Dedifferentiated amniotic fluid mesenchymal stem cell (primary cell): ENCODE data around the gene MAPK8.
"Not testable (repeated sequence)": the region's sequence is repeated elsewhere in the genome, so short reads cannot be mapped to it uniquely, and the experiment has no call there.

Experiments
- DNase-seq: peaks from one replicate; pipeline ENCODE4 v3.0.0-alpha.2; 2016; ENCODE audit errors: extremely low spot score

MAPK8 gene

DNA sequence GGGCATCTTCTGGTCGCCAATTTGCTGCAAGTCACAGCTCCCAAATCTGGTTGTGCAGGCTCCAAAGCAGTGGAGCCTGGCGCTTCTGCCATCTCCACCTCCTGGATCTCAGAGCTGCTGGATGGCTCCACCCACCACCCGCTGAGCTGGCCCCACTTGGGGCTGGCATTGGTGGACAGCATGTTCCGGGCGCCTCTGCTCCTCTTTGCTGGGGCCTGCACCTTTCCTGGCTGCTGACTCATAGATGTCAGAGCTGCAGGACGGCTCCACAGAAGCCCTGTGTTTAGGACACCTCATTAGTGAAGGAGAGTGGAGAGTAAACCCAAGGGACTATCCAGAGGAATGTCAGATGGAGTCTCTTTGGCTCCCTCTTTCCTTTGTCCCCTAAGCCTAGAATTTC is 27.4 kb downstream of the MAPK8 start:
- no peak for DNase-seq

DNA sequence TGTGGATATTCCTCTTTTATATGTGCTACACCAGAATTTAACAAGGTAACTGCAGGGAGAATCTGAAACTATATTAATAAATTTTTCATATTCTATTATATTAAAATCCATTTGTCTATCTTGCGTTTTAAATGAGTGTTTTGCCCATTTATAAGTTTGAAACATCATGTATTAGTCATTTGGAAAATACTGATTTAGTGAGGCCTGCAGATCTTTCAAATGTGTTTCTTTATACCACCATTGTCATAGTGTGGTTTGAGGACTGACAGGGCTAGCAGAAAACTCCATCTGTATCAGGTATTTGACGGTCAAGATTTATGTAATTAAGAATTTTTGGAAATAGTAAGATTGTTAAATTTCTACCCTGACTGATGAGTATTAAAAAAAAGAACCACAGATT is 29.3 kb downstream of the MAPK8 start:
- no peak for DNase-seq

DNA sequence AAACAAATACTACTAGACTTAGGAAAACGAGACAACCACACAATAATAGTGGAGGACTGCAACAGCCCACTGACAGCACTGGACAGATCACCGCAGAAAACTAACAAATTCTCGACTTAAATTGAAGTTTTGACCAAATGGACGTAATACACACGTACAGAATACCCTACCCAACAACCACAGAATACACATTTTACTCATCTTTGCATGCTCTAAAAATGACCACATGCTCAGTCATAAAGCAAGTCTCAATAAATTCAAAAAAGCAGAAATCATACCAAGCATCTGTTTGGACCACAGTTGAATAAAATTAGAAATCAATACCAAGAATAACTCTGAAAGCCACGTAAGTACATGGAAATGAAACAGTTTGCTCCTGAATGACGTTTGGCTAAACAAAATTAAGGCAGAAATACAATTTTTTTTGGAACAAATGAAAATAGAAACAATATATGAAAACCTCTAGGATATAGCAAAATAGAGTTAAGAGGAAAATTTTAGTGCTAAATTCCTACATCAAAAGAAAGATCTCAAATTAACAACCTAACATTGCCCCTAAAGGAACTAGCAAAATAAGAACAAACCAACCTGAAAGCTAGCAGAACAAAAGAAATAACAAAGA is 30.6 kb downstream of the MAPK8 start:
- DNase-seq, result no peak

DNA sequence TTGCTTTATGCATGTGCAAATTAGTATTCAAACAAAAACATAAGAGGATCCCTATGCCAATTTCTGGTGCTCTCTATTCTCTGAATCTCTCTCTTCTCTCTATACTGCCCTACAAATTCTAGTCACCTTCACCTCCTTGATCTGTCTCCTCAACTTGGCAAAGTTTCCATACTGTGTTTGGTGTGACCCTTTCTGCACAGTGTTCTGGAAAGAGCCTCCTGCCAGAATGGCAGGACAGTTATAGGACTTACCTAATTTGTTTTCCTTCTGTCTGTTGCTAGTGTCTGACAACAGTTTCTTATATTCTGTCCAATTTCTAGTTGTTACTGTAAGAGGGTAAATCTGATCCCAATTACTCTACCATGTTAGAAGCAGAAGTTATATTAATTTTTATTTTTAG is 34.3 kb downstream of the MAPK8 start:
- DNase-seq, result no peak

DNA sequence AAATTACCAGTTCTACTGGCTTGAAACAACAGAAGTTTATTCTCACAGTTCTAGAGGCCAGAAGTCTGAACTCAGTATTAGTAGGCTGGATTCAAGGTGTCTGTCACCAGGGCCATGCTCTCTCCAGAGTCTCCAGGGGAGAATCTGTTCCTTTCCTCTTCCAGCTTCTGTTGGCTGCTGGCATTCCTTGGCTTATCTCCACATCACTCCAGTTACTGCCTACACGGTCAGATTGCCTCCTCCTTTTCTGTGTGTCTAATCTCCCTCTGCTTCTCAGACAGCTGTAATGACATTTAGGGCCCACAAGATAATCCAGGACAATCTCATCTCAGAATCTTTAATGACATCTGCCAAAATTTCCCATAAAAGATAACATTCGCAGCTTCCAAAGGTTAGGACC is 36.6 kb downstream of the MAPK8 start:
- DNase-seq, result no peak

DNA sequence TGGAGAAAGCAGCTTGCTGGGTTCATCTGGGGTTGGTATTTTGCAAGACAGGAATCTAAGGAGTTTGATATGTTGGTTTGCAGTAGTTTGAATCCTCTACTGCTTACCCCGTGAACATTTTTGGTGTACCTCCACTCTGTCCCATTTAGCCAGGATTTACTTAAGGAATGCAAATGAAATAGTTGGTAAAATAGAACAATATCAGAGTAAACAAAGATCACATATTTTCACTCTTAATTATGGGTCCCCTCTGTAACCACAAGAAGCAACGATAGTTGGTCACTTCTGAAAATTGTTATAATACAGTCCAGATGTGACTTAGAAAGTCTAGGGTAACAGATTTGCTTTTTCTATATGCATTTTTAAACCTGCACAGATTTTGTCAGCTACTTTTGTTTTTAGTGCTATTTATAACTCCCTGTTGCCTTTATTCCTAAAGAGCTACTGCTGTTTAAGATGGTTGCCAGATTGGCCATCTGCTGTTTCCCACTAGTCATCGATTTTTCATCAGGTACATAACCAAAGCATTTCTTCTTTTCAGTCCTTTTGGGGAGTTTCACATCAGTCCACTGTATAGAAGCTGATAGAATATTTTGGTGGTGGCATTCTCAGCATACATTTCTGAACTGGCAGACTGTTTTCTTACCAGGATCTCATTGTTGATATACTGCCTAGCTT is 37.6 kb downstream of the MAPK8 start:
- DNase-seq, result no peak

DNA sequence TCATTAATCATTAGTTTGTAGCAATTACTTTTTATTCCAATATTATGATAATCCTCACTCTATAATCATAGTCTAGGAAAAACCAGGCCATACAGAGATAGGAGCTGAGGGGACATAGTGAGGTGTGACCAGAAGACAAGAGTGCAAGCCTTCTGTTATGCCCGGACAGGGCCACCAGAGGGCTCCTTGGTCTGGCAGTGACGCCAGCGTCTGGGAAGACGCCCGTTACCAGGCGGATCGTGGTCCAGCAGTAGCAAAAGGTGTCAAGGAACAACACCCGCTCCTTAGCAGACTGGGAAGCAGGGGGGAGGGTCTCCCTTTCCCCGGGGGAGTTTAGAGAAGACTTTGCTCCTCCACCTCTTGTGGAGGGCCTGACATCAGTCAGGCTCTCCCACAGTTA is 39.8 kb downstream of the MAPK8 start:
- not testable (repeated sequence) for DNase-seq

DNA sequence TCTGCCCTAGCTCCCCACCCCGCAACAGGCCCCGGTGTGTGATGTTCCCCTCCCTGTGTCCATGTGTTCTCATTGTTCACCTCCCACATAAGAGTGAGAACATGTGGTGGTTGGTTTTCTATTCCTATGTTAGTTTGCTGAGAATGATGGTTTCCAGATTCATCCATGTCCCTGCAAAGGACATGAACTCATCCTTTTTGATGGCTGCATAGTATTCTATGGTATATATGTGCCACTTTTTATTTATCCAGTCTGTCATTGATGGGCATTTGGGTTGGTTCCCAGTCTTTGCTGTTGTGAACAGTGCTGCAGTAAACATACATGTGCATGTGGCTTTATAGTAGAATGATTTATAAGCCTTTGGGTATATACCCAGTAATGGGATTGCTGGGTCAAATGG is 41.1 kb downstream of the MAPK8 start:
- DNase-seq, result not testable (repeated sequence)

DNA sequence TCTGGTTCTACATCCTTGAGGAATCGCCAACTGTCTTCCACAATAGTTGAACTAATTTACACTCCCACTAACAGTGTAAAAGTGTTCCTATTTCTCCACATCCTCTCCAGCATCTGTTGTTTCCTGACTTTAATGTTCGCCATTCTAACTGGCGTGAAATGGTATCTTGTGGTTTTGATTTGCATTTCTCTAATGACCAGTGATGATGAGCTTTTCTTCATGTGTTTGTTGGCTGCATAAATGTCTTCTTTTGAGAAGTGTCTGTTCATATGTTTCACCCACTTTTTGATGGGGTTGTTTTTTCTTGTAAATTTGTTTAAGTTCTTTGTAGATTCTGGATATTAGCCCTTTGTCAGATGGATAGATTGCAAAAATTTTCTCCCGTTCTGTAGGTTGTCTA is 41.5 kb downstream of the MAPK8 start:
- not testable (repeated sequence) for DNase-seq

DNA sequence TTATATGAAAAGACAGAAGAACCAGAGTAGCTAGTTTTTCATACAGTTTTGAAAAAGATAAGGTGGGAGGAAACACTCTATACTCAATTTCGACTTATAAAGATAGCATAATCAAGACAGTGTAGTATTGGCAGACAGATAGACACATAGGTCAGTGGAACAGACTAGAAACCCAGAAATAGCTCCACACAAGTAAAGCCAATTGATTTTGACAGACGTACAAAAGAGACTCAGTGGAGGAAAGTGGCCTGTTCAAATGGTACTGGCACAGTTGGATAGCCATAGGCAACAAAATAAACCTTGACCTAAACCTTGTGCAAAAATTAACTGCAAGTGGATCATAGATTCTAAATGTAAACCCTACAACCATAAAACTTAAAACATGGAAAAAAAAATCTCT is 46.8 kb downstream of the MAPK8 start:
- no peak for DNase-seq

DNA sequence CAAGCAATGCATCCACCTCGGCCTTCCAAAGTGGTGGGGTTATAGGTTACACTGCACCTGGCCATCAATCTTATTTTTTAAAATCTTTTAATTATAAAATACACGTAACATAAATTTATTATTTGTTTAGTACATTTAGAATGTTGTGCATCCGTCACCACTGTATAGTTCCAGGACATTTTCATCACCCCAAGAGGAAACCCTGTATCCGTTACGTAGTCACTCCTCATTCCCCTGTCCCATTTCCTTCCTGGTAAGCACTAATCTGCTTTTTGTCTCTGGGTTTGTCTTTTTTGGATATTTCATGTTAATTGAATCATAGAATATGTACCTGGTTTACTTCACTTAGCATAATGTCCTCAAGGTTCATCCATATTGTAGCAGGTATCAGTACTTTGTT is 51.2 kb downstream of the MAPK8 start:
- DNase-seq, result no peak

DNA sequence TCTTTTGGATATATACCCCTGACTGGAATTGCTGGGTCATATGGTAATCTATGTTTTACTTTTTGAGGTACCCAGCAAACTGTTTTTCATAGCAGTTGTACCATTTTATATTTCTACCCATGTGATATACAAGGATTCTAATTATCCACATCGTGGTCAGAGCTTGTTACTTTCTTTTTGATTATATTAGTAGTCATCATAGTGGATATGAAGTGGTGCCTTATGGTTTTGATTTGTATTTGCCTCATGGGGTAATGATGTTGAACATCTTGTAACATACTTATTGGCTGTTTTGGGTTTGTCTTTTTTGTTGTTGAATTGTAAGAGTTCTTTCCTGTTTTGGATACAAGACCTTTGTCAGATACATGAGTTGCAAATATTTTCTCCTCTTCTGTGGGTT is 51.7 kb downstream of the MAPK8 start:
- no peak for DNase-seq

DNA sequence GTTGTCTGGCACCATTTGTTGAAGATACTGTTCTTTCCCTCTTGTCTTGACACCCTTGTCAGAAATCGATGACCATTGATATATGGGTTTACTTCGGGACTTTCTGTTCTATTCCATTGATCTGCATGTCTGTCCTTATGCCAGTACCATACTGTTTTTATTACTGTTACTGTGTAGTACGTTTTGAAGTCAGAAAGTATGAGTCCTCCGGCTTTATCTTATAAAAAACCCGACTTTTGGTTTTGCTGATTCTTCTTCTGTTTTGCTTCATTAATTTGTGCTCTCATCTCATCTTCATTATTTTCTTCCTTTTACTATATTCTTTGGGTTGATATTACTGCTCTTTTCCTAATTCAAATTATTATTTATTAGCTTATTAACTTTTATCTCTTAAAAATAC is 52.4 kb downstream of the MAPK8 start:
- no peak for DNase-seq

DNA sequence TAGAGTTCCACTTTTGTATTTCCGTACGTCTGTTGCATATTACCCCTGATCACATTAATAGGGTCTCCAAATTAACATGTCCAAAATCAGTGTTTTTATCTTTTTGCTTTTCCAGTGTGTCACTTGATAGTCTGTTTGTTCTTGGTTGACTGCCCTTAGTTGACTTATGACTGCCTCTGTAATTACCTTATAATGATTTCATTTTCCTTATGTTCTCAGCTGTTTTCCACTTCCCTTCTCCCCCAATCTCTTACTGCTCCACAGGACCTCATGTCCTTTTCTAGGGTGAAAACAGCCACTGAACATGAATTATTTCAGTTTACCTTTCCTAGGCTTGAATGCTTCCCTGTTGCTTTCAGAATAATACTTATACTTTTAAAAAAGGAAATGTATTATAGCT is 54.7 kb downstream of the MAPK8 start:
- DNase-seq, result no peak

DNA sequence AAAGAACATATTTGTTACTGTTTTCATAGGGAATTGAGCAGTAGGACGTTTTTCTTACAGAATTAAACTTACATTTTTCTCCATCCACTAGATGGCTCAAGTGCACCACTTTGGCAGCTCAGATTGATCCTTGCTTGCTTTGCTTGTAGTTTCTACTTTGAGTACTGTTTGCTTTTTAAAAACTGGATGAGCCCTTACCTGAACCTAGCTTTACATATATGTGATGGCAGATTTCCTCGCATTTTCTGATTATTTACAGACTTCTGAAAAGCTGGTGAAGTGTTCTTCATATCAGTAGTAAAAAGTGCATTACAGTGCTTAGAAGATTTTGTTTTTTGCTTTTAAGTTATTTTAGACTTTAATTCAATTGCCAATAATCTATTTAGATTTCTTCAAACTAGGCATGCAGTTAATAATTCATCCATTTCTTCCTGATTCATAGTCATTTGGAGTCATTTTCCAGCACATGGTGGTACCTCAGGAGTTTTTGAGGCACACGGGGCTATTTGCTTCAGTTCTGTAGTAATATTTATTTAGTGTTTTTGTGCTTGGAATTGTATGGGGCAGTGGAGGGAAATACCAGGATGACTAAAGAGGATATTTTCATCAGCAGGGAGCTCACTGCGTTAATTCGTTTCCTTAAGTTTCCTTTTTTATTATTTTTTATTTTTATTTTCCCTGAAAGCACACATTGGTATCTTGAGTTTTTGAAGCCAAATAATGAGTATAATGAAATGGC is 57.3 kb downstream of the MAPK8 start:
- peak; percentile 82 for DNase-seq

DNA sequence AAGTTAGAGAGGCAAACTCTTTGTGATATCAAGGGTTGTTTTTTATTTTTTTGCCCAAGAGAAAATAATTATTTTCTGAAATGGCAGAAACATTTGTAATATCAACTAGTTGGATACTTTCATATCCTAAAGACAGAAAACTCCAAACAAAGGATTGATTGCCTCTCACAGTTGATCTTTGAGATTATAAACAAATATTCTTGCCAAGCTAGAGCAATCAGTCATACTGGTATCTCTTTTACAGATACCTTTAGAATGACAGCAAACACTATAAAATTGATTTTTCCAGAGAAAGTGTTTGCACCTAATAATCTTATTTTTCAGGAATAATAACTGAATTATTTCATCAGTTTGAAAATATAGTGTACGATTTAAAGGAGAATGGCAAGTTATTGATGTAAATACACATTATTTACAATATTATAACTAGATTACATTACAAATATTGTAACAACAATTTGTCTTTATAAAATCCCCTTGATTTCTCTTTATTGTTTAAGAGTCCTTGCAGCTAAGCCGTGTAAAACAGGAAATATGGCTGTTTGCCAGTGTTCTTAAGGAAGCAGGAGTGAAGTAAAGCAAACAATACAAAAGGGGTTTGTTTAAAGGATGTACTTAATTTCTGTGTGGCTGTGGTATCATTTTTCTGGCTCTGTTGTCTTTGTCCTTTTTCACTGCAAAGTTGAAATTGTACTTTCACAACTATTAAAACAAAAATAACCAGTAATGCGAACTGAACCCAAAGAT is 58.4 kb downstream of the MAPK8 start:
- DNase-seq, result peak; percentile 37

DNA sequence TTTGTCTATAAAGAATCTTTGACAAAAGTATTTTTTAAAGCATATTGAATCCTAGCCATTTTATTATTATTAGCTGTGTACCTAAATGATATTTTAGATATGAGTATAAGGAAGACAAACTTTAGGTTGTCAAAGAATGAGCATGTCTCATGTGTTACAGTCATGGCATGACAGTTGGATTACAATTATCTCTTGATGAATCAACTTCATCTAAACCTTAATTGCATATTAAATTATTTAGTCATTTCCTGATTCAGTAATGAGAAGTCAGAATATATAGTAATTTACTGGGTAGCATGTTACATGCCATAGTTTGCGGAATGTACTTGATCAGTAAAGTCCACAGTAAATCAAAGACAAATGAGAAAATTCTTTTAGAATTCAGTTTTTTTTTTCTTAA is 59.2 kb downstream of the MAPK8 start:
- DNase-seq, result no peak

DNA sequence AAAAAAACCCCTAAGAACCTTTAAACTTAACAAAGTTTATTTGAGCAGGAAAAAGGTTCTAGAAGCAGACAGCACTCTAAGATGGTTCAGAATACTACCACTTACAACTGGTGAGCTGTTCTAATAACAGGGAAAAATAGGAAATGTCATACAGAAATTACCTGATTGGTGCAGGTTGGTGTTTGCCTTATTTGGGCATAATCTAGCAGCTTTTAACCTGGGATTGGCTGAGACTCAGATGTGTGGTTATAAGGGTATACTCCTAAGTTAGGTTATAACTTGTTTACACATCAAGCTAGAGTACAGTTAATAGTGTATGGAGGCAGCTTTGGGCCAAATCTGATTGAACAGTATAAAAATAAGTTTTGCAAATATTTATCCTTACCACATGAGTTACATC is 59.8 kb downstream of the MAPK8 start:
- DNase-seq, result no peak

DNA sequence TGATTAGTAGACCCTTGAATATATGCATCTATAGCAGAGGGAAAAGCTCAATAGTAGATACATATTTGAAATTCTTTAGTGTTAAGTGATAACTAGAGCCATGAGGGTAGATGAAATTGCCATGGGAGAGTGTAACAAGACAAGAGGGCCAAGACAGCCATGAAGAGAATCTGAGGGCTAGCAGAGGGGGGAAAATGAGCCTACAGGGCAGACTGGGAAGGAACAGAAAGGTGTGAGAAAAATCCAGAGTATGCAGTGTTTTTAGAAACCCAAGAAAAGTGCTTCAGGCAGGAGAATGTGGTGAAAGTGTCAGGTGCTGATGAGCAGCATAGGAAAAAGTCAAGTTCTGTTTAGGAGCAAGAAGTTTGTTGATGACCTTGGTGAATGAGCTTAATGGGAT is 63.0 kb downstream of the MAPK8 start:
- no peak for DNase-seq

DNA sequence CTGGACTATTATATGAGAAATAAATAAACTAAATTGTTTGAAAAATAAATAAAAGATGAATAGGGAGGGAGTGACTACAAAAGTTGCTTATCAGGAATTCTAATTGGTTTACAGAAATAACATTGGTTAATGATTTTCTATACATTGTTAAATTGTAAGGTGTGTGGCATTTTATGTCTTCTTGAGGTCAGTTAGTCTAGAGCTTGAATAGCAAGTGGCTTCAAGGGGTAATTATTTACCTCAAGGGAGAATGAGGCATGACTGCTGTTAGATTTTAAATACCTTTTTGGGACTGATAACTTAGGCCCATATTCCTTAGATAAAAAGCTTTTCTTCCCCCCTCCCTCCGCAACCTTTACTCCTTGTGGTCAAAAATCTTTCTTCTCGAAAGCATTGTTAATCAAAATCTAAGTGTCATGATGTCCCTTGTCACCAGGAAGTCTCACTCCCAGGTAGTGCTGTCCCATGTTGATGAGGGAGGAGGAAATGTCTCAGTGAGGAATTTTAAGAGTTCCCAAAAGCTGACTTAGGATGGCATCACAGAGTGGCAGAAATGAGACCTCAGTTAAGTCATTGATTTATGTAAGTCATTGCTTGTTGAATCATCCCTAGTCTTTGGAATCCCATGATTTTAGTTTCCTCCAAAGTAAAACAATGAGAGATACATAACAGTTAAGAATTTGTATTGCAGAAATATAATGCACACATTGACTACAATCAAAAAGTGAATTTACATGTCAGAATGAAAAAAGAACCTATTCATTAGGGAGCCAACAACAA is 71.5 kb downstream of the MAPK8 start:
- DNase-seq, result no peak

DNA sequence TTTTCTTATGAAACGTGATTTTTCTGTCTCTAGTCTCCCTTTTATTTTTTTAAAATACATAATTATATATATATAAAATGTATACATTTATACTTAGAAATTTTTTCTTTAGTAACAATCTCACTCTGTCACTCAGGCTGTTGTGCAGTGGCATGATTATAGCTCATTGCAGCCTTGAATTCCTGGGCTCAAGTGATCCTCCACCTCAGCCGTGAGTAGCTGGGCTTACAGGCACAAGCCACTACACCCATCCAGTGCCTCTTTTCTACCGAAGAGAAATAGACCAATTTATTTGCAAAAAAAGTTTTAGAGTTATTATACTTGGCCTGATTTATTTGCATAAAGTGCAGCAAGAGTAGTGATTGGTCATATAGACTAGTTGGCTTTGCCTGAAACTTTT is 72.2 kb downstream of the MAPK8 start:
- no peak for DNase-seq

DNA sequence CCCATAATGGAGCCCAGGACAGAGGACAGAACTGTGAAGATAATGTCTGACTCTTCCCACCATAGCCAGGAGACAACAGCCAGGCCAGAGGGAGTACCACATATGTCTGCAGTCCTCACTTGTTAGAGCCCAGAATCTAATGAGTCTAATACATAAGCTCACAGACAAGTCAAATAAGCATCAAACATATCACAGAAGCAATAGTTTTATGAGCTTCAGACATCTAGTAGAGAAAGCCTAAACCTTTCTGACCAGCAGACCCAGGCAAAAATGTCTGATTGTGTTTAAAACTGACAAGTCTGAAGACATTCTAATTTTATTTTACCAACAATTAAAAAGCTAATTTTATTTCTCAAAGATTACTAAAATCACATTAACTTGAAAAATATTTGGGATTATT is 75.5 kb downstream of the MAPK8 start:
- DNase-seq, result no peak
